GM18502 (cell line): Measurements from ENCODE around the gene ZFTA.
A peak's percentile ranks its signal among the peaks of the same experiment; 100 is the strongest.
"Not testable (repeated sequence)": the region's sequence is repeated elsewhere in the genome, so short reads cannot be mapped to it uniquely, and the experiment has no call there.

Source experiments
- ATAC-seq: cut with Tn5 transposase; IDR thresholded peaks from one replicate; pipeline ENCODE4 v1.9.1; 2021; ENCODE audit warnings: mild to moderate bottlenecking; ENCODE audit not compliant: unreplicated experiment, poor library complexity

The ZFTA gene

GRCh38 chr11:63768237-63769041 is at the start of gene ZFTA:
Gene ZFTA (minus strand): TSS chr11:63768775. CDS start chr11:63768622, 153 bp downstream.
- no peak for ATAC-seq

- ATAC-seq = no peak
These were observed 49.4 kb upstream of the ZFTA start for GRCh38 chr11:63817758-63818498.

- ATAC-seq = no peak
These were observed 48.2 kb upstream of the ZFTA start for GRCh38 chr11:63816732-63817131.

GRCh38 chr11:63816166-63816565 is 47.6 kb upstream of the ZFTA start:
- ATAC-seq = no peak

GRCh38 chr11:63814383-63814736 is 45.8 kb upstream of the ZFTA start:
- ATAC-seq = no peak

- ATAC-seq = peak; percentile 51
These were observed 45.2 kb upstream of the ZFTA start for GRCh38 chr11:63813563-63814382.

- peak; percentile 81 for ATAC-seq
These were observed 44.5 kb upstream of the ZFTA start, which contains the start of gene SPINDOC for GRCh38 chr11:63813035-63813562. Gene SPINDOC (plus strand): TSS chr11:63813456. CDS start chr11:63813687, 231 bp downstream.

GRCh38 chr11:63811522-63811921 is 42.9 kb upstream of the ZFTA start:
- no peak for ATAC-seq

- not testable (repeated sequence) for ATAC-seq
These were observed 41.8 kb upstream of the ZFTA start for GRCh38 chr11:63810383-63810782.

- no peak for ATAC-seq
These were observed 37.4 kb upstream of the ZFTA start for GRCh38 chr11:63805844-63806415.

GRCh38 chr11:63804259-63804658 is 35.7 kb upstream of the ZFTA start:
- ATAC-seq = no peak

GRCh38 chr11:63802637-63803414 is 34.3 kb upstream of the ZFTA start:
- ATAC-seq = no peak

- no peak for ATAC-seq
These were observed 32.3 kb upstream of the ZFTA start for GRCh38 chr11:63800921-63801320.

- no peak for ATAC-seq
These were observed 26.5 kb upstream of the ZFTA start for GRCh38 chr11:63795066-63795465.

GRCh38 chr11:63793161-63793560 is 24.6 kb upstream of the ZFTA start:
- no peak for ATAC-seq

GRCh38 chr11:63791495-63792167 is 23.1 kb upstream of the ZFTA start:
- no peak for ATAC-seq

- ATAC-seq = no peak
These were observed 17.2 kb upstream of the ZFTA start for GRCh38 chr11:63785823-63786222.

- no peak for ATAC-seq
These were observed 15.5 kb upstream of the ZFTA start for GRCh38 chr11:63783925-63784592.
